OCI-LY3 (cell line): ENCODE data around the gene NTNG2.

Source experiments
- H2AFZ ChIP-seq: fragments of 200-600, 300-600 bp; shearing (Covaris generic); 2 replicates; pipeline ENCODE4 v1.6.0; 2014; ENCODE audit warnings: antibody characterized with exemption, low read depth, low read length
- H3K27ac ChIP-seq: fragments of 200-600, 300-600 bp; sonication (generic); 2 replicates; pipeline ENCODE4 v1.5.1; 2014; ENCODE audit warnings: mild to moderate bottlenecking, low read length, moderate library complexity, mixed read lengths
- H3K27me3 ChIP-seq: fragments of 200-600, 300-600 bp; sonication (generic); 2 replicates; pipeline ENCODE4 v1.6.1; 2014; ENCODE audit warnings: low read depth, low read length, mixed read lengths
- H3K36me3 ChIP-seq: fragments of 200-600, 300-600 bp; sonication (generic); replicated peaks from 2 replicates; pipeline ENCODE3; 2014; ENCODE audit warnings: low read depth, low read length, mixed read lengths
- H3K4me1 ChIP-seq: fragments of 300-600, 200-600 bp; sonication (generic); 2 replicates; pipeline ENCODE4 v1.6.1; 2014; ENCODE audit warnings: low read length, mixed read lengths
- H3K4me2 ChIP-seq: fragments of 200-600, 300-600 bp; sonication (generic); 2 replicates; pipeline ENCODE4 v1.6.1; 2014; ENCODE audit warnings: low read length, mixed read lengths
- H3K4me3 ChIP-seq: fragments of 300-600, 200-600 bp; sonication (generic); 2 replicates; pipeline ENCODE4 v1.5.1; 2014; ENCODE audit warnings: antibody characterized with exemption, mild to moderate bottlenecking, low read length, moderate library complexity
- H3K79me2 ChIP-seq: fragments of 300-600, 200-600 bp; shearing (Covaris generic); 2 replicates; pipeline ENCODE4 v1.6.1; 2014; ENCODE audit warnings: mild to moderate bottlenecking, low read length, mixed read lengths
- H3K9ac ChIP-seq: fragments of 300-600, 200-600 bp; shearing (Covaris generic); 2 replicates; pipeline ENCODE4 v1.6.0; 2014; ENCODE audit warnings: mild to moderate bottlenecking, low read length, moderate library complexity
- H3K9me3 ChIP-seq: fragments of 200-600, 300-600 bp; shearing (Covaris generic); 2 replicates; pipeline ENCODE4 v1.6.1; 2014; ENCODE audit warnings: low read length, mixed read lengths; ENCODE audit not compliant: insufficient read depth
- H4K20me1 ChIP-seq: fragments of 200-600, 300-600 bp; sonication (generic); 2 replicates; pipeline ENCODE4 v1.6.1; 2016; ENCODE audit warnings: low read length, mixed read lengths; ENCODE audit not compliant: insufficient read depth
- EZH2phosphoT487 ChIP-seq: fragments of 200-600 bp; shearing (Covaris generic); IDR thresholded peaks from 2 replicates; pipeline ENCODE4 v1.6.1; 2018; ENCODE audit warnings: antibody characterized with exemption, mixed run types, low read depth
- TF ChIP-seq, protein P1 (sequence below): fragments of 200-600, 300-600 bp; sonication (generic); IDR thresholded peaks from 2 replicates; pipeline ENCODE4 v1.5.1; 2014; ENCODE audit warnings: antibody characterized with exemption, low read length, low read depth

The NTNG2 gene

DNA sequence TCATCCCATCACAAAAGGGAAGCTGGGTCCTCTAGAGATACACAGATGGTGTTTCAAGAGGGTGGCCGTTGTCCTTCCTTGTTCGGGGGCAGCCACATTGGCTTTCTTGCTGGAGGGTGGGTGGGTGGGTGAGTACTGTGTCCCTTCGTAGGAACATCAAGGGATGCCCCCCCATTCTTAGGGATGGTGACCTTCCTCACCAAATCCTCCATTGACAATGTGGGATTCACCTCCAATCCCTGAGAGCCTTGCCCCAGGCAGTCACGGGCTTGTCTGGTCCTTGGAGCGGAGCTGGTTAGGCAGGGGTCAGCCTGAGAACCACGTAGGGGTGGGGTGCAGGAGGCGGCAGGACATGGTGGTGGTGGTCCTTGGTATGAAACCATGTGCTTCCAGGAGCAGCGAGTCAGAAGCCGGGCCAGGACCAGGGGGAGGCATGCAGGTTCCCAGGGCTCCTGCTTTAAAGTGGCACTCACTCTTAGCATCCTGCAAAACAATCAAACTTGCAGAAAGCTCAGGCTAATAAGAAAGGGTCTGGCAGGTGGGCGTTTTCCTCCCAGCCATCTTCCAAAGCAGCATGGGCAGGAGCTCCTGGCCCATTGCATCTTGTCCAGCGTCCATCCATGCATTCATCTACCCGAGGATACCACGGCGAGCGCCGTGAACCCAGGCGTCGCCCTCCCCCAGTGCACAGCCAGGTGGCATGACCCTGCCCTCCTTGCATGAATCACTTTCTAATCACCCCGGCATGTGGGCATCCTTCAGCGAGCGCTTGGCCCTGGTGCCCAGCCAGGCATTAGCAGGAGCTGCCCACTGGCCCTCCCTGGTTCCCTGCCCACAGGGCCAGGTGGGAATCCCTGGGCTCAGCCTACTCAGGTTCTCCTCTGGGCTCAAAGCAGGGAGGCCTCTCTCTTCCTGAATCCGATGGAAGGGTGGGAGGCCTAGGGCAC lies 76.4 kb downstream of the NTNG2 start:
- Histone ChIP-seq H3K4me3 (no peak overlapping the region), H3K4me1 (peaks cover 10% of the 10 kb centered on the region; the same call in 1 of the 2 replicates), H3K36me3 (no peaks in the 10 kb centered on the region), H3K9ac (no peak overlapping the region), H3K27me3 (peaks cover 31% of the 10 kb centered on the region), H4K20me1 (peaks cover 6% of the 10 kb centered on the region; the same call in 1 of the 2 replicates), H2AFZ (no peak overlapping the region), H3K9me3 (no peaks in the 10 kb centered on the region), H3K4me2 (no peak overlapping the region), H3K27ac (no peak overlapping the region), H3K79me2 (no peaks in the 10 kb centered on the region)
- no peak for TF ChIP-seq EZH2phosphoT487
- TF ChIP-seq, protein P1, sequence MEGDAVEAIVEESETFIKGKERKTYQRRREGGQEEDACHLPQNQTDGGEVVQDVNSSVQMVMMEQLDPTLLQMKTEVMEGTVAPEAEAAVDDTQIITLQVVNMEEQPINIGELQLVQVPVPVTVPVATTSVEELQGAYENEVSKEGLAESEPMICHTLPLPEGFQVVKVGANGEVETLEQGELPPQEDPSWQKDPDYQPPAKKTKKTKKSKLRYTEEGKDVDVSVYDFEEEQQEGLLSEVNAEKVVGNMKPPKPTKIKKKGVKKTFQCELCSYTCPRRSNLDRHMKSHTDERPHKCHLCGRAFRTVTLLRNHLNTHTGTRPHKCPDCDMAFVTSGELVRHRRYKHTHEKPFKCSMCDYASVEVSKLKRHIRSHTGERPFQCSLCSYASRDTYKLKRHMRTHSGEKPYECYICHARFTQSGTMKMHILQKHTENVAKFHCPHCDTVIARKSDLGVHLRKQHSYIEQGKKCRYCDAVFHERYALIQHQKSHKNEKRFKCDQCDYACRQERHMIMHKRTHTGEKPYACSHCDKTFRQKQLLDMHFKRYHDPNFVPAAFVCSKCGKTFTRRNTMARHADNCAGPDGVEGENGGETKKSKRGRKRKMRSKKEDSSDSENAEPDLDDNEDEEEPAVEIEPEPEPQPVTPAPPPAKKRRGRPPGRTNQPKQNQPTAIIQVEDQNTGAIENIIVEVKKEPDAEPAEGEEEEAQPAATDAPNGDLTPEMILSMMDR, result no peak

GRCh38 chr9:132238992-132239391 lies 77.1 kb downstream of the NTNG2 start:
- Histone ChIP-seq H3K9ac (no peak overlapping the region), H3K4me3 (no peak overlapping the region), H4K20me1 (peaks cover 6% of the 10 kb centered on the region; the same call in 1 of the 2 replicates), H2AFZ (no peak overlapping the region), H3K9me3 (no peaks in the 10 kb centered on the region), H3K36me3 (no peaks in the 10 kb centered on the region), H3K4me1 (peaks cover 10% of the 10 kb centered on the region; the same call in 1 of the 2 replicates), H3K79me2 (no peaks in the 10 kb centered on the region), H3K27ac (no peak overlapping the region), H3K27me3 (peaks cover 29% of the 10 kb centered on the region), H3K4me2 (no peak overlapping the region)
- no peak for TF ChIP-seq EZH2phosphoT487
- TF ChIP-seq, protein P1, result no peak

- peaks cover 29% of the 10 kb centered on the region for H3K27me3 ChIP-seq
Observed at GRCh38 chr9:132239518-132239917, 77.7 kb downstream of the NTNG2 start.

More at GRCh38 chr9:132239518-132239917, 77.7 kb downstream of the NTNG2 start:
- Histone ChIP-seq H3K27ac (no peak overlapping the region), H4K20me1 (peaks cover 6% of the 10 kb centered on the region; the same call in 1 of the 2 replicates), H3K4me1 (peaks cover 10% of the 10 kb centered on the region; the same call in 1 of the 2 replicates), H2AFZ (no peak overlapping the region), H3K79me2 (no peaks in the 10 kb centered on the region), H3K36me3 (no peaks in the 10 kb centered on the region), H3K9me3 (no peaks in the 10 kb centered on the region), H3K4me3 (no peak overlapping the region), H3K9ac (no peak overlapping the region), H3K4me2 (no peak overlapping the region)
- TF ChIP-seq, protein P1, result no peak
- no peak for TF ChIP-seq EZH2phosphoT487
